Hepatocyte (in vitro differentiated cells): ENCODE measurements around the gene APOA5. TPM values are rescaled to one million over a fixed set of nuclear protein-coding genes. Genes with fewer than 3 reads are reported as not detected.
"Not testable (repeated sequence)": the region's sequence is repeated elsewhere in the genome, so short reads cannot be mapped to it uniquely, and the experiment has no call there.

Source experiments
- DNase-seq: peaks from one replicate; pipeline ENCODE4 v3.0.0-alpha.2; 2016; ENCODE audit warnings: low spot score
- H2AFZ ChIP-seq: fragments of 200-600 bp; sonication (generic); 2 replicates; pipeline ENCODE4 v1.6.0; 2016; ENCODE audit warnings: antibody characterized with exemption, mild to moderate bottlenecking
- H3K27ac ChIP-seq: fragments of 200-600 bp; sonication (generic); 2 replicates; pipeline ENCODE4 v1.5.1; 2016; ENCODE audit warnings: mild to moderate bottlenecking
- H3K27me3 ChIP-seq: fragments of 200-600 bp; sonication (generic); 2 replicates; pipeline ENCODE4 v1.6.1; 2016
- H3K36me3 ChIP-seq: fragments of 200-600 bp; sonication (generic); replicated peaks from 2 replicates; pipeline ENCODE4 v1.5.1; 2016; ENCODE audit warnings: low read depth; ENCODE audit not compliant: insufficient read depth
- H3K4me1 ChIP-seq: fragments of 200-600 bp; sonication (generic); 2 replicates; pipeline ENCODE4 v1.5.1; 2016; ENCODE audit warnings: mild to moderate bottlenecking, moderate library complexity; ENCODE audit not compliant: insufficient read depth
- H3K4me2 ChIP-seq: fragments of 200-600 bp; sonication (generic); 2 replicates; pipeline ENCODE4 v1.6.0; 2016
- H3K4me3 ChIP-seq: fragments of 200-600 bp; sonication (generic); 2 replicates; pipeline ENCODE4 v1.5.1; 2016; ENCODE audit warnings: mild to moderate bottlenecking
- H3K79me2 ChIP-seq: fragments of 200-600 bp; sonication (generic); 2 replicates; pipeline ENCODE4 v1.6.0; 2017; ENCODE audit warnings: mild to moderate bottlenecking
- H3K9me2 ChIP-seq: fragments of 200-600 bp; sonication (generic); replicated peaks from 2 replicates; pipeline ENCODE4 v1.6.0; 2017; ENCODE audit warnings: mild to moderate bottlenecking; ENCODE audit not compliant: insufficient read depth
- H3K9me3 ChIP-seq: fragments of 200-600 bp; sonication (generic); 2 replicates; pipeline ENCODE4 v1.5.1; 2016; ENCODE audit warnings: low read depth, mild to moderate bottlenecking
- H4K20me1 ChIP-seq: fragments of 200-600 bp; sonication (generic); 2 replicates; pipeline ENCODE4 v1.6.0; 2016; ENCODE audit warnings: mild to moderate bottlenecking; ENCODE audit not compliant: insufficient read depth, poor library complexity, severe bottlenecking
- CTCF ChIP-seq: fragments of 200-600 bp; sonication (generic); IDR thresholded peaks from 2 replicates; pipeline ENCODE4 v1.5.1; 2016; ENCODE audit warnings: antibody characterized with exemption, mild to moderate bottlenecking; ENCODE audit not compliant: poor library complexity
- EZH2 ChIP-seq: fragments of 200-600 bp; sonication (generic); IDR thresholded peaks from 2 replicates; pipeline ENCODE4 v1.6.1; 2016; ENCODE audit warnings: antibody characterized with exemption, mild to moderate bottlenecking, borderline replicate concordance
- EZH2phosphoT487 ChIP-seq: fragments of 200-600 bp; sonication (generic); IDR thresholded peaks from one replicate; pipeline ENCODE4 v1.6.1; 2018; ENCODE audit warnings: antibody characterized with exemption, mild to moderate bottlenecking, low read depth, moderate library complexity; ENCODE audit not compliant: unreplicated experiment, severe bottlenecking
- WGBS: methylation state at CpG from one replicate; pipeline ENCODE4 v1.1.6; 2016; ENCODE audit warnings: low lambda C conversion rate; ENCODE audit errors: missing lambda C conversion rate; 5-methylcytosine and 5-hydroxymethylcytosine counted together
- polyA plus RNA-seq: library from polyadenylated mRNA; unstranded; fragments of >200 nt; fragmentation: Nextera tagmentation; extraction: Ambion mirVana; gene quantifications from 2 replicates; pipeline ENCODE4 v1.2.1, GENCODE V29; 2016
- total RNA-seq: library from RNA; depleted of rRNA; stranded (reverse); fragments of >200 nt; gene quantifications from 2 replicates; pipeline ENCODE4 v1.2.3, GENCODE V29; 2014

APOA5 gene
- total and polyA plus RNA-seq, 2 experiments from 2014 or later, result 14.6 to 20.3 TPM

GRCh38 chr11:116807601-116808261, 16.1 kb upstream of the APOA5 start:
- Histone ChIP-seq H2AFZ (no peak overlapping the region), H3K27me3 (no peaks in the 10 kb centered on the region), H3K4me1 (peaks cover 6% of the 10 kb centered on the region), H3K4me2 (no peak overlapping the region), H3K4me3 (no peak overlapping the region), H4K20me1 (no peaks in the 10 kb centered on the region), H3K9me2 (no peaks in the 10 kb centered on the region), H3K27ac (peak overlapping the region; percentile 56), H3K36me3 (no peaks in the 10 kb centered on the region), H3K79me2 (no peaks in the 10 kb centered on the region), H3K9me3 (no peaks in the 10 kb centered on the region)
- TF ChIP-seq CTCF, result no peak
- no peak for TF ChIP-seq EZH2phosphoT487
- TF ChIP-seq EZH2, result no peak
- DNase-seq, result no peak
- WGBS, result 89% methylated on average over 6 of the region's 6 CpGs

GRCh38 chr11:116804001-116804400, 12.3 kb upstream of the APOA5 start:
- Histone ChIP-seq H3K79me2 (no peaks in the 10 kb centered on the region), H4K20me1 (no peaks in the 10 kb centered on the region), H3K27ac (no peak overlapping the region), H3K9me2 (no peaks in the 10 kb centered on the region), H3K36me3 (no peaks in the 10 kb centered on the region), H3K4me1 (peaks cover 4% of the 10 kb centered on the region), H3K27me3 (no peaks in the 10 kb centered on the region), H3K9me3 (no peaks in the 10 kb centered on the region), H3K4me2 (no peak overlapping the region), H2AFZ (no peak overlapping the region), H3K4me3 (no peak overlapping the region)
- DNase-seq, result no peak
- TF ChIP-seq CTCF (no peak), EZH2phosphoT487 (no peak), EZH2 (no peak)
- 80% methylated on average over 3 of the region's 3 CpGs for WGBS

- not testable (repeated sequence) for H3K9me2 ChIP-seq, H3K4me1 ChIP-seq, H3K79me2 ChIP-seq, H3K4me2 ChIP-seq, DNase-seq, H2AFZ ChIP-seq, H3K4me3 ChIP-seq, H4K20me1 ChIP-seq, H3K27ac ChIP-seq, H3K27me3 ChIP-seq, H3K36me3 ChIP-seq, H3K9me3 ChIP-seq
Observed at GRCh38 chr11:116801662-116802061, 10.0 kb upstream of the APOA5 start.

DNA sequence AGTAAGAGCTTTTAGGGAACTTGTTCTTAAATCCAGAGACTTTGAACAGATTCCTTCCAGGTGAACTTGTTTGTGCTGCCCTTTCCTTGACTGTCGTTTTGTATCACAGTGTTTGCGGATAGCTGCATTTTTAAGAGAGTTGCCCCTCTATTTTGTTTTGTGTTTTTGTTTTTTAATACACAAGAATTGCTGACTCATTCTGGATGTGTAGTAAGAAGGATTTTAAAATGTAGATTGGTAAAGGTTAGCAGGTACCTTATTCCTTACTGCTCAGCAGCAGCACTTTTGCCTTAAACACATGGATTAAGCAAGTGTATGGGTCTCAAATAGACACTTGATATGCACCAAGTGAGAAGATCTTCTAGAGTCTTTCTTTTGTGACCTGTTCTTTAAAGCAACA, 8.9 kb upstream of the APOA5 start:
- TF ChIP-seq CTCF (no peak), EZH2 (no peak), EZH2phosphoT487 (no peak)
- no peaks in the 10 kb centered on the region for H3K36me3 ChIP-seq
- no peaks in the 10 kb centered on the region for H3K9me2 ChIP-seq
- no peaks in the 10 kb centered on the region for H3K9me3 ChIP-seq
- DNase-seq, result no peak
- no peaks in the 10 kb centered on the region for H4K20me1 ChIP-seq
- no peaks in the 10 kb centered on the region for H3K79me2 ChIP-seq
- H3K4me2 ChIP-seq, result no peak overlapping the region
- no peak overlapping the region for H2AFZ ChIP-seq
- no peaks in the 10 kb centered on the region for H3K4me1 ChIP-seq
- no peaks in the 10 kb centered on the region for H3K27me3 ChIP-seq
- 89% methylated on average over 2 of the region's 2 CpGs for WGBS
- H3K27ac ChIP-seq, result no peak overlapping the region
- H3K4me3 ChIP-seq, result no peak overlapping the region
